ENCODE measurements around the gene SPEG.

The SPEG gene

GRCh38 chr2:219537657-219538488, 103.2 kb downstream of the SPEG start:
- peaks cover 10% of the 10 kb centered on the region for H3K27me3 ChIP-seq (ENCODE audit: insufficient read depth, low read length)
- peaks cover 21% of the 10 kb centered on the region; the same call in 1 of the 2 replicates for H3K4me1 ChIP-seq (ENCODE audit: insufficient read depth, low read length)
- H3K36me3 ChIP-seq (ENCODE audit: insufficient read depth, low read depth, low read length): peaks cover 11% of the 10 kb centered on the region
- no peak overlapping the region for H3K9ac ChIP-seq (ENCODE audit: low read depth, low read length)
- H3K4me3 ChIP-seq (ENCODE audit: low read length): 0 out of 2 replicates have a peak overlapping the region, but pooled peaks have one; percentile 16
- no peaks in the 10 kb centered on the region for H3K9me3 ChIP-seq (ENCODE audit: insufficient read depth, low read depth, low read length)
- H3K27ac ChIP-seq (ENCODE audit: low read length): peak overlapping the region; percentile 16

GRCh38 chr2:219538504-219538951, 103.9 kb downstream of the SPEG start:
- Histone ChIP-seq H3K9ac (ENCODE audit: low read depth, low read length) (no peak overlapping the region), H3K4me1 (ENCODE audit: insufficient read depth, low read length) (peaks cover 21% of the 10 kb centered on the region; the same call in 1 of the 2 replicates), H3K9me3 (ENCODE audit: insufficient read depth, low read depth, low read length) (no peaks in the 10 kb centered on the region), H3K36me3 (ENCODE audit: insufficient read depth, low read depth, low read length) (peaks cover 11% of the 10 kb centered on the region), H3K27ac (ENCODE audit: low read length) (no peak overlapping the region), H3K4me3 (ENCODE audit: low read length) (no peak overlapping the region), H3K27me3 (ENCODE audit: insufficient read depth, low read length) (peaks cover 10% of the 10 kb centered on the region)

GRCh38 chr2:219538956-219539788, 104.5 kb downstream of the SPEG start:
- H3K4me3 ChIP-seq (ENCODE audit: low read length): no peak overlapping the region
- H3K36me3 ChIP-seq (ENCODE audit: insufficient read depth, low read depth, low read length): peaks cover 11% of the 10 kb centered on the region
- no peak overlapping the region for H3K9ac ChIP-seq (ENCODE audit: low read depth, low read length)
- peaks cover 10% of the 10 kb centered on the region for H3K27me3 ChIP-seq (ENCODE audit: insufficient read depth, low read length)
- no peak overlapping the region for H3K27ac ChIP-seq (ENCODE audit: low read length)
- peaks cover 21% of the 10 kb centered on the region; the same call in 1 of the 2 replicates for H3K4me1 ChIP-seq (ENCODE audit: insufficient read depth, low read length)
- H3K9me3 ChIP-seq (ENCODE audit: insufficient read depth, low read depth, low read length): no peaks in the 10 kb centered on the region

GRCh38 chr2:219539926-219540678, 105.5 kb downstream of the SPEG start:
- H3K27ac ChIP-seq (ENCODE audit: low read length): no peak overlapping the region
- H3K36me3 ChIP-seq (ENCODE audit: insufficient read depth, low read depth, low read length): peaks cover 11% of the 10 kb centered on the region
- H3K9me3 ChIP-seq (ENCODE audit: insufficient read depth, low read depth, low read length): no peaks in the 10 kb centered on the region
- no peak overlapping the region for H3K4me3 ChIP-seq (ENCODE audit: low read length)
- peaks cover 21% of the 10 kb centered on the region; the same call in 1 of the 2 replicates for H3K4me1 ChIP-seq (ENCODE audit: insufficient read depth, low read length)
- H3K27me3 ChIP-seq (ENCODE audit: insufficient read depth, low read length): peaks cover 20% of the 10 kb centered on the region
- no peak overlapping the region for H3K9ac ChIP-seq (ENCODE audit: low read depth, low read length)

GRCh38 chr2:219540784-219541504, 106.3 kb downstream of the SPEG start:
- Histone ChIP-seq H3K36me3 (ENCODE audit: insufficient read depth, low read depth, low read length) (peaks cover 11% of the 10 kb centered on the region), H3K4me1 (ENCODE audit: insufficient read depth, low read length) (peaks cover 21% of the 10 kb centered on the region; the same call in 1 of the 2 replicates), H3K9me3 (ENCODE audit: insufficient read depth, low read depth, low read length) (no peaks in the 10 kb centered on the region), H3K27me3 (ENCODE audit: insufficient read depth, low read length) (peaks cover 28% of the 10 kb centered on the region), H3K4me3 (ENCODE audit: low read length) (no peak overlapping the region), H3K27ac (ENCODE audit: low read length) (no peak overlapping the region), H3K9ac (ENCODE audit: low read depth, low read length) (no peak overlapping the region)

- Histone ChIP-seq H3K27me3 (ENCODE audit: insufficient read depth, low read length) (peaks cover 33% of the 10 kb centered on the region), H3K36me3 (ENCODE audit: insufficient read depth, low read depth, low read length) (peaks cover 11% of the 10 kb centered on the region), H3K4me1 (ENCODE audit: insufficient read depth, low read length) (peaks cover 21% of the 10 kb centered on the region; the same call in 1 of the 2 replicates), H3K27ac (ENCODE audit: low read length) (no peak overlapping the region), H3K9ac (ENCODE audit: low read depth, low read length) (no peak overlapping the region), H3K9me3 (ENCODE audit: insufficient read depth, low read depth, low read length) (no peaks in the 10 kb centered on the region), H3K4me3 (ENCODE audit: low read length) (peak overlapping the region; percentile 83)
These were observed 107.1 kb downstream of the SPEG start for GRCh38 chr2:219541611-219542180.

- H3K9me3 ChIP-seq (ENCODE audit: insufficient read depth, low read depth, low read length): no peaks in the 10 kb centered on the region
- no peak overlapping the region for H3K27ac ChIP-seq (ENCODE audit: low read length)
- H3K9ac ChIP-seq (ENCODE audit: low read depth, low read length): peak overlapping the region; percentile 71; the same call in 1 of the 2 replicates
- peaks cover 33% of the 10 kb centered on the region for H3K27me3 ChIP-seq (ENCODE audit: insufficient read depth, low read length)
- H3K4me3 ChIP-seq (ENCODE audit: low read length): peak overlapping the region; percentile 83
- H3K36me3 ChIP-seq (ENCODE audit: insufficient read depth, low read depth, low read length): peaks cover 14% of the 10 kb centered on the region
- H3K4me1 ChIP-seq (ENCODE audit: insufficient read depth, low read length): peaks cover 13% of the 10 kb centered on the region; the same call in 1 of the 2 replicates
These were observed 108.4 kb downstream of the SPEG start for GRCh38 chr2:219542931-219543595.

GRCh38 chr2:219543596-219544358, 109.1 kb downstream of the SPEG start, which contains the start of the genes CHPF and TMEM198:
CHPF (minus strand) TSS chr2:219543809; CDS start chr2:219543538, 271 bp downstream.
TMEM198 (plus strand) TSS chr2:219544028; CDS start chr2:219544728, 700 bp downstream.
- H3K9ac ChIP-seq (ENCODE audit: low read depth, low read length): peak within 1 kb of the TSS; percentile 71; the same call in 1 of the 2 replicates
- H3K9me3 ChIP-seq (ENCODE audit: insufficient read depth, low read depth, low read length): no peaks in the 10 kb centered on the region
- H3K36me3 ChIP-seq (ENCODE audit: insufficient read depth, low read depth, low read length): peaks cover 21% of the 10 kb centered on the region
- peaks cover 7% of the 10 kb centered on the region; the same call in 1 of the 2 replicates for H3K4me1 ChIP-seq (ENCODE audit: insufficient read depth, low read length)
- peak within 1 kb of the TSS; percentile 83 for H3K4me3 ChIP-seq (ENCODE audit: low read length)
- peaks cover 33% of the 10 kb centered on the region for H3K27me3 ChIP-seq (ENCODE audit: insufficient read depth, low read length)
- H3K27ac ChIP-seq (ENCODE audit: low read length): no peak within 1 kb of the TSS

- peak overlapping the region; percentile 56; the same call in 1 of the 2 replicates for H3K9ac ChIP-seq (ENCODE audit: low read depth, low read length)
- peaks cover 21% of the 10 kb centered on the region for H3K36me3 ChIP-seq (ENCODE audit: insufficient read depth, low read depth, low read length)
- no peaks in the 10 kb centered on the region for H3K9me3 ChIP-seq (ENCODE audit: insufficient read depth, low read depth, low read length)
- peaks cover 6% of the 10 kb centered on the region; the same call in 1 of the 2 replicates for H3K4me1 ChIP-seq (ENCODE audit: insufficient read depth, low read length)
- H3K27me3 ChIP-seq (ENCODE audit: insufficient read depth, low read length): peaks cover 33% of the 10 kb centered on the region
- peak overlapping the region; percentile 83 for H3K4me3 ChIP-seq (ENCODE audit: low read length)
- no peak overlapping the region for H3K27ac ChIP-seq (ENCODE audit: low read length)
These were observed 109.9 kb downstream of the SPEG start for GRCh38 chr2:219544567-219544966.

All from iPS-20b (cell line).